Dedifferentiated amniotic fluid mesenchymal stem cell (primary cell): ENCODE data around the gene NEIL3.
"Not testable (repeated sequence)": the region's sequence is repeated elsewhere in the genome, so short reads cannot be mapped to it uniquely, and the experiment has no call there.

Source experiments
- DNase-seq: peaks from one replicate; pipeline ENCODE4 v3.0.0-alpha.2; 2016; ENCODE audit errors: extremely low spot score

Gene NEIL3

DNA sequence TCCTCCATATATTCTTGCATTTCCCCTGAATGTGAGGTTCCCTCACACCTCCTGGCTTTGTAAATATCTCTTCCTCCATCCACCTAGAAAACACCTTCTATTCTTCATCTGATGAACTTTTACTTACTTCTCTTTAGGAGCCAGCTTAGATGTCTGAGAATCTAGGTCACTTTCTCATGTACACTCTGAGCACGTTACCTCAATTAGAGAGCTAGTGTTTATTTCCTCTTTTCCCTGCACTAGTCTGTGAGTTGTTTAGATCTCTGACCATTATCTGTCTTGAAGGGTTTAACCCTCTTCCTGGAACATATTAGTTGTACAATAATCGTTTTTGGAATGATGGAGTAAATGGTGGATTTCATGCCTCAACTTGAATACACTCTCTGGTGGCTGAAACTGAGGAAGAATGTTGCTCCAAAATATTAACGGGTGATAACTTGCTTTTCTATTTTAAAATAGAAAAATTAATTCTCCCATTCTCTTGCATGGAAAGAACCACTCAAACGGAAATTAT, 8.5 kb upstream of the NEIL3 start:
- no peak for DNase-seq

DNA sequence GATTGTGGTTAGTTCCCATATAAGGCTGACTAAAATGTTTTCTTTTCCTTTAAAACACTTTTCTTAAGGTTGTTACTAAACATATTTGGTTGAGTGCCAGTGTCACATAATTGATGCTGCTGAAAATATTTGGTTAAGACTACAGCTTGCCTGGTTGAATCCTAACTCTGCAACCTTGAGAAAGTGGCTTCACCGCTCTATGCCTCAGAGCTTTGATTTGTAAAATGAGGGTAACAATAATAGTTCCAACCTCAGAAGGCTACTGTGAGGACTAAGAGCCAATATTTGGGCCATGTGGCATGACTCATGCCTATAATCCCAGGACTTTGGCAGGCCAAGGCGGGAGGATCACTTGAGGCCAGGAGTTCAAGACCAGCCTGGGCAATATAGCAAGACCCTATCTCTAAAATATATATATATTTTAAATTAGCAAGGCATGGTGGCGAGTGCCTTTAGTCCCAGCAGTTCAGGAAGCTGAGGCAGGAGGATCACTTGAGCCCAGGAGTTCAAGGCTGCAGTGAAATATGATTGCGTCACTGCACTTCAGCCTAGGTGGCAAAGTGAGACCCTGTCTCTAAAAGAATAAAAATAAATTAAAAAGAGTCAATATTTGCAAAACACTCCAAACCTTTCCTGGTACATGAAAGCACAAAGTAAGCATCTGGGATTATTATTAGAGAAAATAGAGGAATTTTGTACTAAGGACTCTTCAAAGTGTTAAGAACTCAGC, 7.1 kb upstream of the NEIL3 start:
- DNase-seq: peak; percentile 22

DNA sequence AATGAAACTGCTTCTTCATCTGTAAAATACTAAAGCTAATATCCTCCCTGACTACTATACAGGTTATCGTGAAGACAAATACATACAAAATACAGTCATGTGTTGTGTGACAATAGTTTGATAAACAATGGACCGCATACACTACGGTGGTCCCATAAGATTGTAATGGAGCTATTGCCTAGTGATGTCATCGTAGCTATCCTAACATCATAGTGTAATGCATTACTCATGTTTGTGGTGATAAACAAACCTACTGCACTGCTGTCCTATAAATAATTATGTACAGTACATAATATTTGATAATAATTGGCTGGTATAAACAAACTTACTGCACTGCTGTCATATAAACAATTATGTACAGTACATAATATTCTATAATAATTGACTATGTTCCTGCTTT, 5.6 kb upstream of the NEIL3 start:
- no peak for DNase-seq

DNA sequence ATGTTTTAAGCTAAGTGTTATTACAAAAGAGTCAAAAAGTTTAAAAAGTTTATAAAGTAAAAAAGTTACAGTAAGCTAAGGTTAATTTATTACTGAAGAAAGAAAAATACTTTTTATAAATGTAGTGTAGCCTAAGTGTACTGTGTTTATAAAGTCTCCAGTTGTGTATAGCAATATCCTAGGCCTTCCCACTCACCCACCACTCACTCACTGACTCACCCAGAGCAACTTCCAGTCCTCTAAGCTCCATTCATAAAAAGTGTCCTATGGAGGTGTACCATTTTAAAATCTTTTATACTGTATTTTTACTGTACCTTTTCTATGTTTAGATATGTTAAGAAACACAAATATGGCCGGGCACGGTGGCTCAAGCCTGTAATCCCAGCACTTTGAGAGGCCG, 4.8 kb upstream of the NEIL3 start:
- DNase-seq: not testable (repeated sequence)

DNA sequence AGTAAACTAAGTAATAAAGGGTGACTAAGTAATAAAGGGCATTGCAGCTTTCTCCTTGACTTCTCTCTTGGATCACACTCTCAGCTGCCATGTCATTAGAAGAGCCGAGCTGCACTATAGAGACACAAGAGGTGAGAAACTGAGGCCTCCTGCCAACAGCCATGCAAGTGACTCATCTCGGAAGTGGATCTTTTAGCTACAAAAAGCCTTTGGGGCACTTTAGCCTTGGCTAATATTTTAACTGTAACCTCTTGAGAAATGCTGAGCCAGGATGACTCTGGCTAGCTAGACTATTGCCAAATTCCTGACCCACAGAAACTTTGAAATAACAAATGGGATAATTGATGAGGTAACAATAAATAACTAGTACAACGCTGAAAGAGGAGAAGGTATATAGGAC, 1.5 kb upstream of the NEIL3 start:
- DNase-seq: no peak

DNA sequence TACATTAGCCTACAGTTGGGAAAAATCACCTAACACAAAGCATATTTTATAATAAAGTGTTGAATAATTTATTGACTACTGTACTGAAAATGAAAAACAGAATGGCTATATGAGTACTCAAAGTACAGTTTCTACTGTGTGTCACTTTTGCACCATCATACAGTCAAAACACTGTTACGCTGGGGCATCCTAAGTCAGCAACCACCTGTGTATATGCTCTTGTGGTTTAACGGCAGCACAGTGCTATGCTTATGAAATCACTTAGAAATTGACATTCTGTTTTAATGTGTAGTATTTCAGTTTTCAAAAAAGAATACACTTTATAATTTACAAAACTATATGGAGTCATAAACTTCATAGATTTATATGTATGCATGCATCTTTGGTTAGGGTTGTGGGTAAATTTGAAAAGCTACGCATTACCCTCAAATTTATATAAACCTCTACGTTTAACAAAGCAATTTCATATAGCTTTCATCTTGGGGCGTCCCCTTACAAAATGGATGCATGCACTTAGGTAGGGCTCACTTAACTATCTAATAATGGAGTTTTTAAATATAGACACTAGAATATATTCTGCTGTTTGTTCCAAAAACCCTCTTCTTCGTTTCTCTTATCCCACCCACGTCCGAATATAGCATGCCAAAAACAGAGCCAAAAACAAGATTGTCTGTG, 690 bp upstream of the NEIL3 start:
- DNase-seq: no peak

DNA sequence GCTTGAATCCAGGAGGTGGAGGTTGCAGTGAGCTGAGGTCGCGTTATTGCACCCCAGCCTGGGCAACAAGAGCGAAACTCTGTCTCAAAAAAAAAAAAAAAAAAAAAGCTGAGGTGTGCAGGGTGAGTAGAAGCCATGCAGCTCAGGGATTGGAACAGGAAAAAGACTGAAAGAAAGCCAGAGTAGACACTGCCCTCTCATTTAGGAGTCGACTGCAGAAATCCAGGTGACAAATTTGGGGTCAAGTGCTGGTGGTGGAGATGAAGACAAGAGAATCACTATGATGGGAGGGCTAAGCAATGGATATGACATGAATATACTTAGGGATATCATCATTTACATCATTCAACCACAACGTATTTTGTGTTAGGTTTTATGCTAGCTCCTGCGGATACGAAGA, 1.9 kb downstream of the NEIL3 start:
- DNase-seq: no peak

DNA sequence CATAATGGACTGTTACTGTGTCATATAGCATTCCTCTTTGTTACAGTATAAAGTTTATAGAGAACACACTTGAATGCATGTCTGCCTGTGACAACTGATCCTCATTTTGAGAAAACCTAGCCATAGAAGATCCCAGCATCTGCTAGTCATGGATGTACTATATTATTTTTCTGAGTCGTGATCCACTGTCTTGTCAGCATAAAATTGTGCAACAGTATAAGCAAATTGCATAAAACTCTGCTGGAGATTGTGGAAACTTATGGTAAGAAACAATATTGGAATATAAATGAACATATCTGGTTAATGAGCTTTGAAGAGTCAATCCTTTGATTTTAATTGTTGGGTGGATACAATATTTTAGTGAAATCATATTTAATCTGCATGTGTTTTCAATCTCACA, 3.6 kb downstream of the NEIL3 start:
- DNase-seq: no peak

DNA sequence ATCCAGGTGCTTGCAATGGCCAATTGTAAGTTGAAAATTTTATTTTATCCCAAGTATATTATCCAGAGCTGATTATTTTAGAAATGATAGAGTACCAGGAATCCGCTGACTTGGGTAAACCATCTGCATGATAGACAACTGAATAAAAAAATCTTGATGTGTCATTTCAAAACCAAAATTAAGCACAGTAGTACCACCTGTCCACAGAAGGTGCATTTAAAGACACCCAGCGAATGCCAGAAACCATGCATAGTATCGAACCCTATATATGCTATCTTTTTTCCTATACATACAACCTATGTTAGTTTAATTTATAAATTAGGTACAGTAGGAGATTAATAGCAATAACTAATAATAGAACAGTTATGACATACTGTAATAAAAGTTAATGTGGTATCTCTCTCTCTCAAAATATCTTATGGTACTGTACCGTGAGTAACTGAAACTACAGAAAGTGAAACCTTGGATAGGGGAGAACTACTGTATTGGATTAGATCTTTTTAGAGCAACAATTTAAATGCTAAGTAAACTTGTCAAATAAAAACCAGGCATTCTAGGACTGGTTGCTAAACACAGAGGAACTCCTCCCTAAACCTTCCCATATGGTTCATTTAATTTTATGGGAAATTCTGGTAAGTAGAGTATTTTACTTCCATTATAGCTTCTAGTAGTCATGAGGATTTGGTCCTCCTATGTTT, 6.2 kb downstream of the NEIL3 start:
- no peak for DNase-seq

DNA sequence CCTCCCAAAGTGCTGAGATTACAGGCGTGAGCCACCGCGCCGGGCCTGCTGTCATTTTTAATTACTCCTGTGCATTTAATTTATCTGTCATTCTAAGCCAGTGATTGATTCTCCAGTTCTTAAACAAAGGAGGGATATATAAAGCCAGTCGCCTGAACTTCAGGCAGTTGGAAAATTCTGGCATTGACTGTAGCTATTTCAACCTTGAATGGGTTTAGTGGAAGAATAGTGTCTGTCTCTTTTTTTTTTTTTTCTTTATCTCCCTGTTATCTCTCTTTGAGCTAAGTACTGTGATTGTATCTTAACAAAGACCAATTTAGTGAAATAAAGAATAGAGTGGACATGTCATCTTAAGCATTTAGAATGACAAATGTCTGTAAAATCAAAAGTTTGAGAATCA, 11.0 kb downstream of the NEIL3 start:
- DNase-seq: no peak

DNA sequence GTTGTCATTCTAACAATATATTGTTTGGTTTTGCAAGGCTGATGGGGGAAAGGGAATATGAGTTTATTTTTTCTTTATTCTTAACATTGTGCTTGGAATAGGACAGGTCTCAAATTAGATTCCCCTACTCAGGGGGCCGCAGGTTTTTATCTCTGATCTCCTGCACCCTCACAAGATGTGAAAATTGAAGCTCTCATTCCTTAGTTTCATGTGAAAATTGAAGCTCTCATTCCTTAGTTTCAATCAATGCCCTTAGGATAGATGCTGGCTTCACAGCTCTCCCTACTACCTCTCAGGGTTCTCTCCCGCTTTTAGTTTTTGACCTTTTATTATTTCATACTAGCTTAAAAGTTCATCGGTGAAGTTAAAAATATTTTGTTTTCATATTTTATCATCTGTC, 12.0 kb downstream of the NEIL3 start:
- DNase-seq: no peak

DNA sequence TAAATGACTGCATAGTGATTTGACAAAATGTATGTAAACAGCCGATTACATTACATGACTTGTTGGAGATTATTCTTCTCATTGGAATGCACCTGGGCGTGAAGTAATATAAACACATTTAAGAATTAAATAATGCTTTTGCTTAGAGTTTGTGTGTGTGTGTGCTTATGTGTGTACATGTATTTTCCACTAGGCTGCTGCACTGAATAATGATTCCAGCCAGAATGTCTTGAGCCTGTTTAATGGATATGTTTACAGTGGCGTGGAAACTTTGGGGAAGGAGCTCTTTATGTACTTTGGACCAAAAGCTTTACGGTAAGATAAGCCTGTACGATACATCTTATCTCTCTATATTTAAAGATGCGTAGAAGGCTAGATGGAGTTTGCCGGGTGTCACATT, 12.6 kb downstream of the NEIL3 start:
- no peak for DNase-seq

DNA sequence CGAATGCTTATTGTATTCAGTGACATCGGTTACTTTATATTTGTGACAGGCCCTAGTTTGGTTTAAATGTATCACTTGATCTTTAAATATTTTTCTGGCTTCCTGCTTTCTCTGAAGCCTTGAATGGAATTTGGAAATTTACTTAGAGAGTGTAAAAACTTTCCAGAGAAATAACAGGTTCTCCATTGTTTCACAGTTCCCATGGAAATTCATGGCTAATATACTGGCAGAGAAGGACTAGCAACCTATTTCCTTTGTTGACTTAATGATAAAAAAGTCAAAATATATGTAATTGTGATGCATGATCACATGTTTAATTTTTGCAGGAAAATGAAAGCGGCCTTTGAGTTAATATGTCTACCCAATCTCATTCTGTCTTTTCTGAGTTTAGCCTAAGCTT, 13.2 kb downstream of the NEIL3 start:
- DNase-seq: no peak

DNA sequence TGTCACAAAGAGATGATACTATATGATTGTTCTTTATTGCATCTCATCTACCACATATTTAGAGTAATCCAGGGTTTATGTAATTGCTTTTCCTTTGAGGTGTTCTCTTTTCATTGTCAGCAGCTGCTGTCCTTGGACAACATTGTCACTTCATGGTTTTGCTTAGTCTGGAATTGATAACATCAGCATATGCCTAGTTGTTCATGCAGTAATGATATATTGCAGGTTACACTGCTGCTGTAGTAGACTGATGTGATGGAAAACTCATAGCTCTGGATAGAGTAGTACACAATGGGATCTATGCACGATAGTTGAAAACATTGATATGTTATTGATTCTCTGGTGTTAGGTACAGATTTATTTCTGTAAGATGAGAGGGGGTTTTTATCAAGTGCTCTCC, 13.7 kb downstream of the NEIL3 start:
- DNase-seq: no peak

DNA sequence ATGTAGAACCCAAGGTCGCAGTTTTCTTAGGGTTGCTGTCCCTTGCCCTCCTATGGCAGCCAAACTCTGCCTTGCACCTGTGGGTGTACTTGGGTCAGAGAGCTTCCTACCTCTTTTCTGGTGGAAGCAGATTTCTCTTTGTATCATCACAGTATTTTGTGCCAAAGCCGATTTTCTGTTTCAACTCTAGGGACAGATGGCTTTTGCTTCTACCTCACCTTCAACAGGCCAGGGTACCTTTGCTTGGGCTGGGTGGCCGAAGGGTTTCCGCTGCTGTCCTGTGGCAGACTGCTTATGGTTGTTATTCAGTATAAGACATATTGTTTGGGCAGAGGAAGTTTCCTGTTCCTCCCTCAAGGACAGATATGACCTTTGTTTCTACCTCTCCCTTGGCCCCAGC, 22.4 kb downstream of the NEIL3 start:
- DNase-seq: no peak

DNA sequence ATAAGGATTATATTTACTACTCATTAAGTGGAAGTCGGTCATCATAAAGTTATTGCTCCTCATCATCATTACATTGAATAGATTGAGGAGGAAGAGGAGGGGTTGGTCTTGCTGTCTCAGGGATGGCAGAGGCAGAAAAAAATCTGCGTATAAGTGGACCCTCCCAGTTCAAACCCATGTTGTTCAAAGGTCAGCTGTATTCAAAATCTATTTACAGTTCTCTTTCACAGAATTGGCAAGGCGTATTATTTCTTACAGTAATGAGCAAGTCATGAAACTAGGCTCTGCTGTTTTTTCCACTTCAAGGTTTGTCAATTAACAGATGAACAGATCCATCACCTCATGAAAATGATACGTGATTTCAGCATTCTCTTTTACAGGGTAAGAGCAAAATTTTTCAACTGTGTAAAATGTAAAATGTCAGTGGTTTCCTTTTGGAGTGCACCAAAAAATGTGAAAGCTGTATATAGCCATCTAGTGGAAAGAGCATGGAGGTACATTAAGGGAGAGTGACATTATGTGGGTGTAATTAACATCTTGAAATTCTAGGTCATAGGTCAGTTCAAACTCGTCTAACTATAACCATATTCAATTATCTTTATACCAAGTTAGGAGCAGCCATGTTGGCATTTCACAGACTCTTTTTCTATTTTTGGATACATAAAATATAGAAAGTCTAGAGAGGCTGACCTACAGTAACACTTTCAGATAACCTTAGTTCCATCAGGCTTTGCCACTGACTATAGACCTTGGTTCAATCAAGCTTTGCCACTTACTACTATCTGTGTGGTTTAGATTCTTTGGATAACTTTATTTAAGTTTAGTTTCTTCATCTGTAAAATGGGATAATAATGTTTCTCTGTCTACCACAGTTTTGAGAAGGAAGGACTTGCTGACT, 30.1 kb downstream of the NEIL3 start:
- DNase-seq: peak; percentile 54

DNA sequence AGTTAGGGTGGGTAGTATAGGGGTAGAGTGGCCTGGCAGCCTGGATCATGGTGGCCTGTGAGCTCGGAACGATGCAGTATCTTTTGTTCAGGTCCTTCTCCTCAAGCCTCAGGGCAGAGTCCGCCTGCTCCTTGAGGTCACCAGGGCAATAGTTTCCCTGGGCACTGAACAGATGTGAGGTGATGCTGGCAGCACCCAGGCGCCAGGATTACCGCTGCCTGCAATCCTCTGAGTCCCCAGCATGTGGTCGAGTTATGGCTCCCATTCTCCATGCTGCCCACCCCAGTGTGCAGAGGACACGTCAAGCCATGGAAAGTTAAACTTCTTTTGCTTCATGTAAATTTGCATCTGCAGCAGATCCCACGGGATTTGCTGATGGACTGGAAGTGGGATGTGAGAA, 38.7 kb downstream of the NEIL3 start:
- no peak for DNase-seq

DNA sequence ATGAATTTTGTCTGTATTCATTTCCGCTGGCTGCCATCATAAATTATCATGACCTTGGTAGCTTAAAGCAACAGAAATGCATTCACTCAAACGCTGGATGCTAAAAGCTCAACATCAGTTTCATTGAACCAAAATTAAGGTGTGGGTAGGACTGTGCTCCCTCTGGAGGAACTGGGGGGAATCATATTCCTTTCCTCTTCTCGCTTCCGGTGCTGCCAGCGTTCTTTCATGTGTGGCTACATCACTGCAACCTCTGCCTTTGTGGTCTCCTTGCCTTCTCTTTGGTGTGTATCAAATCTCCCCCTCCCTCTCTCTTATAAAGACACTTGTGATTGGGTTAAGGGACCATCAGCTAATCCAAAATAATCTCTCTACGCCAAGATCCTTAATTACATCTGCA, 39.5 kb downstream of the NEIL3 start:
- no peak for DNase-seq

DNA sequence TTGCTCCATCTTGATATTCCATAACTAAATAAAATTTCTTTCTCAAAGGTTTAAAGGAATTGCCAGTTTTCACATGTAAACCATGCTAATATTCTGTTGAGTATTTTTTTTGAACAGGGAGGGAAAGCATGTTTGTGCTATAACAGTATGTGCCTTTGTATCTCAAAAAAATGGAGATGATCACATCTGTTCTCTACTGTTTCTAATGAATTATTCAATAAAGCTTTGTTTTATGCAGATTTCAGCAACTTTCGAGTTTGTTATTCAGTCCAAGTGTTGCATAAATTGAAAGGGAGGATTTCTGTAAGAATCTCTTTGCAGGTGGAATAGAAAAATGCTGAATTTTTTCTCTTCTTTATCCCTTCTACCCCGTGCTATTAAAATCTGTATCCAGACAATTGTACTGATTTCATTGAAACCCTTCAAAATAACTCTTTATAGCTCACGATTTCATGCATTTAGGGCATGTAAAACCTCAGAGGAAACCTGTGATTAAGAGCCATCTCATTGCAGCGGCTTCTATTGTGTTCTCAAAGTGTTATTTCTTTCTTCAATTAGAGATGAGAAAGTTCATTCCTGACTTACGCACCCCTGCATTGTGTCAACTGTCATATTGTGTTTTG, 42.1 kb downstream of the NEIL3 start:
- DNase-seq: no peak

DNA sequence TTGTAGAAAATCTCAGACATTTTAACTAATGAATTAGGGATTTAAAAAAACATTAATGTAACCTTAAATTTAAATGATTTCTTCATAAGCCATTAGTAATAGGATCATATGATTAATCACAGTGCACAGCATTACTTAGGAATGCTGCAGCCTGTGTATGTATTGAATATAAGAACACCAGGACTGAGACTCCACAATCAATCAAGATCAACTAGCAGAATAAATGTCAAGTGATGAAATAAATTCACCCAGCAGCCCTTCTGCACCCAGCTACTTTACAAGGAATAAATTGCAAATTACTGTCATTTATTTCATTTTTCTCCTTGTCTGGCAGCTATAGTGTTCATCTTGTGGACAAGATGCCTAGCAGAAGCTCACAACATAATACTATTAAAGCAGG, 46.5 kb downstream of the NEIL3 start:
- no peak for DNase-seq

DNA sequence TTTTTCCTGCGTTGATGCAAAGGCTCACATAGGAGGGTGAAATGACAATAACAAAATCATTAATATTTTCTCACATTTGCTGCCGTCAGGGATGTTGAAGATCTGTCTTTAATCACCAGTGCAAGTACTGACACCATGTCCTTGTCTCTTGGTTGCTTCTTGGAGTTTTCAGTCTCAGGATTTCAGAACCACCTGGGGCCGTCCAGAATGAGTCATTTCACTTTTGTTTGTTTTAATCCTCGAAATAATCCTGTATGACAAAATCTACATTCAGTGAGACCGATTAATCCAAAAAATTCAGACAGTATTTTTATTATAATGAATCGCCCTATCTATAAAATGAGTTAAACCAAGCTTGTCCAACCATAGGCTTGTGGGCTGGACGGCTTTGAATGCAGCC, 47.2 kb downstream of the NEIL3 start:
- no peak for DNase-seq

DNA sequence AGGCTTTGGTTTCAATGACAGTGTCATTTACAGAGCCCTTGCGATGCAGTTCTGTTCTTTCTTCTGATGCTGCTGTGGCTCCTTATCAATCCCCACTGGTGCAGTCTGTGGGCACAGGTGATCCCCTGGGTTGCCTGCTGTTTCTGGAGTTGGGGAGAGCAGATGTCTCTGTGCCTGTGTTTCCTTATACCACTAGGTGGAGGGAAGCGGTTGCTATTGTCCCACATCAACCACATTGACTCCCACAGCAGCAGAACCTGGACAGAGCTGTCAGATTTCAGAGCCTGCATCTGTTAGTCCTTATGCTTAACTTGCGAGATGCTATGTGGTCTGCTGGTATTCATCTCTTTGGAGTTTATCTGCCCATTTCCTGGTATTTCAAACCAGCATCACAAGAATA, 57.7 kb downstream of the NEIL3 start:
- no peak for DNase-seq
